Stimulated activated CD8-positive, alpha-beta memory T cell treated with anti-CD3 and anti-CD28 coated beads, Interleukin-15, amount 100 ng/mL, for 24 hours (primary cell): ENCODE data around the gene SPAG9.

ENCODE experiments used
- DNase-seq: peaks from one replicate; pipeline ENCODE4 v3.0.0-alpha.2; 2020; ENCODE audit warnings: low read depth

SPAG9 gene

GRCh38 chr17:50988427-50988826, 132.2 kb downstream of the SPAG9 start:
- no peak for DNase-seq

- DNase-seq: no peak
Measured at GRCh38 chr17:50986989-50987660, 133.5 kb downstream of the SPAG9 start.

GRCh38 chr17:50981279-50981678, 139.4 kb downstream of the SPAG9 start:
- no peak for DNase-seq

GRCh38 chr17:50979524-50979927, 141.1 kb downstream of the SPAG9 start:
- no peak for DNase-seq

- DNase-seq: no peak
Measured at GRCh38 chr17:50977487-50978159, 143.0 kb downstream of the SPAG9 start.

- DNase-seq: no peak
Measured at GRCh38 chr17:50976951-50977472, 143.7 kb downstream of the SPAG9 start.

- DNase-seq: no peak
Measured at GRCh38 chr17:50973557-50974494, 146.8 kb downstream of the SPAG9 start.

- DNase-seq: no peak
Measured at GRCh38 chr17:50972577-50972976, 148.1 kb downstream of the SPAG9 start.

GRCh38 chr17:50967795-50968194, 152.9 kb downstream of the SPAG9 start:
- no peak for DNase-seq

- DNase-seq: no peak
Measured at GRCh38 chr17:50966163-50966666, 154.5 kb downstream of the SPAG9 start.

- DNase-seq: no peak
Measured at GRCh38 chr17:50963139-50963538, 157.5 kb downstream of the SPAG9 start.

GRCh38 chr17:50961282-50962220, 159.1 kb downstream of the SPAG9 start:
- DNase-seq: no peak

GRCh38 chr17:50959341-50959740, 161.3 kb downstream of the SPAG9 start:
- no peak for DNase-seq

- DNase-seq: no peak
Measured at GRCh38 chr17:50957600-50958575, 162.8 kb downstream of the SPAG9 start.

- peak; percentile 29 for DNase-seq
Measured at GRCh38 chr17:50956750-50957523, 163.7 kb downstream of the SPAG9 start.

- no peak for DNase-seq
Measured at GRCh38 chr17:50956409-50956749, 164.3 kb downstream of the SPAG9 start.

- DNase-seq: no peak
Measured at GRCh38 chr17:50955667-50956120, 165.0 kb downstream of the SPAG9 start.

GRCh38 chr17:50955160-50955559, 165.5 kb downstream of the SPAG9 start:
- DNase-seq: no peak

- no peak for DNase-seq
Measured at GRCh38 chr17:50954641-50955121, 166.0 kb downstream of the SPAG9 start.
